ENCODE measurements around the gene ADAMTS17.

DNA sequence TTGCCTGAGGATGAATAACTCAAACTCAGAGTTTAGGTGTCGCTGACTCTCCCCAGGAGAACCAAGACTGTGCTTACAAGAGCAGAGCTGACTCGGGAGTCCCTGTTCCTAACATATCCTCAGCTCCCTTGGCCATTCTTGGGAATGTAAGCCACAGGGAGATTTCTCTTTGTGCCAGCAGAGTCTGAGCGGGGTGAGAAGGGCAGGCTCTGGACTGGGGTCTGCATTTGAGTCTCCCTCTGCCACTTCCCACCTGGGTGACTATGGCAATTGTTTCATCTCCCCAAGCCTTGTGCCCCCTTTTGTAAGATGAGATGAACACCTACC is 126.0 kb downstream of the ADAMTS17 start:
- TF ChIP-seq, protein P1, sequence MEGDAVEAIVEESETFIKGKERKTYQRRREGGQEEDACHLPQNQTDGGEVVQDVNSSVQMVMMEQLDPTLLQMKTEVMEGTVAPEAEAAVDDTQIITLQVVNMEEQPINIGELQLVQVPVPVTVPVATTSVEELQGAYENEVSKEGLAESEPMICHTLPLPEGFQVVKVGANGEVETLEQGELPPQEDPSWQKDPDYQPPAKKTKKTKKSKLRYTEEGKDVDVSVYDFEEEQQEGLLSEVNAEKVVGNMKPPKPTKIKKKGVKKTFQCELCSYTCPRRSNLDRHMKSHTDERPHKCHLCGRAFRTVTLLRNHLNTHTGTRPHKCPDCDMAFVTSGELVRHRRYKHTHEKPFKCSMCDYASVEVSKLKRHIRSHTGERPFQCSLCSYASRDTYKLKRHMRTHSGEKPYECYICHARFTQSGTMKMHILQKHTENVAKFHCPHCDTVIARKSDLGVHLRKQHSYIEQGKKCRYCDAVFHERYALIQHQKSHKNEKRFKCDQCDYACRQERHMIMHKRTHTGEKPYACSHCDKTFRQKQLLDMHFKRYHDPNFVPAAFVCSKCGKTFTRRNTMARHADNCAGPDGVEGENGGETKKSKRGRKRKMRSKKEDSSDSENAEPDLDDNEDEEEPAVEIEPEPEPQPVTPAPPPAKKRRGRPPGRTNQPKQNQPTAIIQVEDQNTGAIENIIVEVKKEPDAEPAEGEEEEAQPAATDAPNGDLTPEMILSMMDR (conservative IDR thresholded peaks at IDR 0.05; ENCODE audit: low read depth, low read length): no peak
- TF ChIP-seq EZH2 (IDR thresholded peaks at IDR 0.05; ENCODE audit: borderline replicate concordance, low read depth, low read length, poor library complexity, severe bottlenecking): no peak
